T47D (cell line): ENCODE results near the gene LDLRAD2.

Experiments used
- DNase-seq, 2 experiments: peaks; one replicate each; pipeline versions ENCODE4 v3.0.0 to v3.0.0-alpha.2; 2011 to 2012; ENCODE audit warnings: low read depth in 1 of 2, low spot score in 1 of 2
- JUND ChIP-seq: IDR thresholded peaks from 2 replicates; pipeline ENCODE4 v1.6.1; 2012; ENCODE audit warnings: low read depth
- in situ Hi-C: cut with HindIII; loops from 2 replicates; pipeline ENCODE4 v1.10.0; 2016; ENCODE audit warnings: low sequenced_read_pairs, low pct_unique_long_range_greater_than_20kb

Gene LDLRAD2

GRCh38 chr1:21843996-21844395, 31.9 kb downstream of the LDLRAD2 start:
- in situ Hi-C loops = no loop called here
- DNase-seq = no peak
- no peak for TF ChIP-seq JUND

GRCh38 chr1:21845646-21846641, 33.9 kb downstream of the LDLRAD2 start:
- in situ Hi-C loops = no loop called here
- TF ChIP-seq JUND = no peak
- no peak for DNase-seq

GRCh38 chr1:21847223-21848205, 35.4 kb downstream of the LDLRAD2 start:
- no peak for DNase-seq
- in situ Hi-C loops = no loop called here
- TF ChIP-seq JUND = no peak

GRCh38 chr1:21848524-21849174, 36.6 kb downstream of the LDLRAD2 start:
- in situ Hi-C loops = no loop called here
- no peak for TF ChIP-seq JUND
- no peak for DNase-seq

GRCh38 chr1:21849909-21850576, 38.0 kb downstream of the LDLRAD2 start:
- in situ Hi-C loops = no loop called here
- TF ChIP-seq JUND = no peak
- no peak for DNase-seq

- no peak for DNase-seq
- no peak for TF ChIP-seq JUND
- in situ Hi-C loops = no loop called here
These were observed 39.6 kb downstream of the LDLRAD2 start for GRCh38 chr1:21851430-21852250.

GRCh38 chr1:21852282-21853130, 40.4 kb downstream of the LDLRAD2 start:
- no peak for TF ChIP-seq JUND
- no peak for DNase-seq

GRCh38 chr1:21853131-21853427, 41.0 kb downstream of the LDLRAD2 start:
- DNase-seq = no peak
- TF ChIP-seq JUND = no peak
- in situ Hi-C loops = no loop called here

More at GRCh38 chr1:21852282-21853130, 40.4 kb downstream of the LDLRAD2 start:
- in situ Hi-C loops = no loop called here

GRCh38 chr1:21854090-21854750, 42.2 kb downstream of the LDLRAD2 start:
- in situ Hi-C loops = no loop called here
- DNase-seq = no peak
- TF ChIP-seq JUND = no peak

GRCh38 chr1:21854751-21855131, 42.7 kb downstream of the LDLRAD2 start:
- TF ChIP-seq JUND = no peak
- no peak for DNase-seq
- in situ Hi-C loops = no loop called here
